ENCODE results near the gene NKPD1.

The NKPD1 gene

GRCh38 chr19:45170146-45171106 is 9.6 kb upstream of the NKPD1 start:
- WGBS, result 82% methylated on average over 20 of the region's 21 CpGs
- H3K79me1 ChIP-seq (replicated peaks; ENCODE audit: low read length, poor library complexity, severe bottlenecking), result peaks cover 11% of the 10 kb centered on the region

GRCh38 chr19:45169602-45170001 is 8.8 kb upstream of the NKPD1 start:
- H3K79me1 ChIP-seq (replicated peaks; ENCODE audit: low read length, poor library complexity, severe bottlenecking), result peaks cover 10% of the 10 kb centered on the region
- no peak overlapping the region for H2AK5ac ChIP-seq (ENCODE audit: low read length, severe bottlenecking)
- H3K4ac ChIP-seq (ENCODE audit: low read depth in 1 of 2, low read length in 2 of 2), result no peak overlapping the region
- no peak overlapping the region for H3K27ac ChIP-seq (ENCODE audit: low read length, poor library complexity, severe bottlenecking)
- H3K14ac ChIP-seq (ENCODE audit: low read length in 2 of 2), result no peak overlapping the region
- no peak overlapping the region for H2BK12ac ChIP-seq (ENCODE audit: low read length in 2 of 2)
- H3K4me1 ChIP-seq (ENCODE audit: control insufficient read depth, insufficient read depth, low read depth, low read length), result peaks cover 20% of the 10 kb centered on the region
- H2BK120ac ChIP-seq (ENCODE audit: low read depth, low read length), result no peak overlapping the region
- H3K27me3 ChIP-seq (ENCODE audit: control insufficient read depth in 1 of 2, insufficient read depth in 1 of 2, low read length in 2 of 2), result no peaks in the 10 kb centered on the region
- H3K36me3 ChIP-seq (ENCODE audit: control insufficient read depth in 1 of 2, insufficient read depth in 2 of 2, low read depth in 1 of 2, low read length in 2 of 2), result peaks cover 0 to 7% of the 10 kb centered on the region in 2 experiments
- H3K9me3 ChIP-seq (ENCODE audit: control insufficient read depth, low read length), result no peaks in the 10 kb centered on the region
- DNase-seq, result no peak
- WGBS, result 88% methylated on average over 10 of the region's 10 CpGs
- no peak overlapping the region for H2BK15ac ChIP-seq (ENCODE audit: low read depth, poor library complexity, severe bottlenecking)
- no peak overlapping the region for H2AFZ ChIP-seq (ENCODE audit: low read depth, low read length)
- no peak overlapping the region for H3K23ac ChIP-seq (ENCODE audit: low read length in 2 of 2)
- H4K8ac ChIP-seq (ENCODE audit: low read length), result no peak overlapping the region
- no peak overlapping the region for H3K9ac ChIP-seq (ENCODE audit: low read length)
- no peak overlapping the region for H4K91ac ChIP-seq (ENCODE audit: low read length)
- H3K4me2 ChIP-seq (ENCODE audit: low read length, poor library complexity, severe bottlenecking), result no peak overlapping the region
- H3K18ac ChIP-seq (ENCODE audit: low read depth in 1 of 2, low read length in 2 of 2), result no peak overlapping the region
- no peak overlapping the region for H3K4me3 ChIP-seq (ENCODE audit: insufficient read depth in 1 of 2, low read depth in 1 of 2, low read length in 2 of 2)
- no peak overlapping the region for H2BK5ac ChIP-seq (ENCODE audit: low read depth, low read length, poor library complexity, severe bottlenecking)

More at GRCh38 chr19:45170146-45171106, 9.6 kb upstream of the NKPD1 start:
- Histone ChIP-seq H3K14ac (ENCODE audit: low read length in 2 of 2) (no peak overlapping the region), H2AFZ (ENCODE audit: low read depth, low read length) (no peak overlapping the region), H3K9me3 (ENCODE audit: control insufficient read depth, low read length) (no peaks in the 10 kb centered on the region), H2AK5ac (ENCODE audit: low read length, severe bottlenecking) (no peak overlapping the region), H2BK120ac (ENCODE audit: low read depth, low read length) (no peak overlapping the region), H4K8ac (ENCODE audit: low read length) (no peak overlapping the region), H2BK12ac (ENCODE audit: low read length in 2 of 2) (no peak overlapping the region), H3K9ac (ENCODE audit: low read length) (no peak overlapping the region), H3K23ac (ENCODE audit: low read length in 2 of 2) (peak overlapping the region in 1 of 2 experiments; percentile 14), H3K4me1 (ENCODE audit: control insufficient read depth, insufficient read depth, low read depth, low read length) (peaks cover 16% of the 10 kb centered on the region), H3K4ac (ENCODE audit: low read depth in 1 of 2, low read length in 2 of 2) (no peak overlapping the region), H3K4me2 (ENCODE audit: low read length, poor library complexity, severe bottlenecking) (no peak overlapping the region), H3K27ac (ENCODE audit: low read length, poor library complexity, severe bottlenecking) (no peak overlapping the region), H3K36me3 (ENCODE audit: control insufficient read depth in 1 of 2, insufficient read depth in 2 of 2, low read depth in 1 of 2, low read length in 2 of 2) (peaks cover 0 to 7% of the 10 kb centered on the region in 2 experiments), H3K4me3 (ENCODE audit: insufficient read depth in 1 of 2, low read depth in 1 of 2, low read length in 2 of 2) (no peak overlapping the region), H2BK5ac (ENCODE audit: low read depth, low read length, poor library complexity, severe bottlenecking) (no peak overlapping the region), H3K27me3 (ENCODE audit: control insufficient read depth in 1 of 2, insufficient read depth in 1 of 2, low read length in 2 of 2) (no peaks in the 10 kb centered on the region), H4K91ac (ENCODE audit: low read length) (no peak overlapping the region), H3K18ac (ENCODE audit: low read depth in 1 of 2, low read length in 2 of 2) (no peak overlapping the region), H2BK15ac (ENCODE audit: low read depth, poor library complexity, severe bottlenecking) (no peak overlapping the region)
- DNase-seq, result no peak

- H3K4me3 ChIP-seq (ENCODE audit: insufficient read depth in 1 of 2, low read depth in 1 of 2, low read length in 2 of 2), result no peak overlapping the region
- H3K14ac ChIP-seq (ENCODE audit: low read length in 2 of 2), result no peak overlapping the region
- H3K9me3 ChIP-seq (ENCODE audit: control insufficient read depth, low read length), result no peaks in the 10 kb centered on the region
- peaks cover under 1% of the 10 kb centered on the region in 2 experiments for H3K27me3 ChIP-seq (ENCODE audit: control insufficient read depth in 1 of 2, insufficient read depth in 1 of 2, low read length in 2 of 2)
- H2AK5ac ChIP-seq (ENCODE audit: low read length, severe bottlenecking), result no peak overlapping the region
- H4K8ac ChIP-seq (ENCODE audit: low read length), result no peak overlapping the region
- WGBS, result 94% methylated on average over 16 of the region's 16 CpGs
- H2BK120ac ChIP-seq (ENCODE audit: low read depth, low read length), result no peak overlapping the region
- DNase-seq, result no peak
- H3K23ac ChIP-seq (ENCODE audit: low read length in 2 of 2), result no peak overlapping the region
- no peak overlapping the region for H2BK12ac ChIP-seq (ENCODE audit: low read length in 2 of 2)
- no peak overlapping the region for H3K4me2 ChIP-seq (ENCODE audit: low read length, poor library complexity, severe bottlenecking)
- H3K27ac ChIP-seq (ENCODE audit: low read length, poor library complexity, severe bottlenecking), result no peak overlapping the region
- H3K18ac ChIP-seq (ENCODE audit: low read depth in 1 of 2, low read length in 2 of 2), result no peak overlapping the region
- no peak overlapping the region for H2AFZ ChIP-seq (ENCODE audit: low read depth, low read length)
- no peak overlapping the region for H3K9ac ChIP-seq (ENCODE audit: low read length)
- H3K79me1 ChIP-seq (replicated peaks; ENCODE audit: low read length, poor library complexity, severe bottlenecking), result peaks cover 10% of the 10 kb centered on the region
- H2BK5ac ChIP-seq (ENCODE audit: low read depth, low read length, poor library complexity, severe bottlenecking), result no peak overlapping the region
- H3K36me3 ChIP-seq (ENCODE audit: control insufficient read depth in 1 of 2, insufficient read depth in 2 of 2, low read depth in 1 of 2, low read length in 2 of 2), result peaks cover 0 to 7% of the 10 kb centered on the region in 2 experiments
- no peak overlapping the region for H3K4ac ChIP-seq (ENCODE audit: low read depth in 1 of 2, low read length in 2 of 2)
- H4K91ac ChIP-seq (ENCODE audit: low read length), result no peak overlapping the region
- H3K4me1 ChIP-seq (ENCODE audit: control insufficient read depth, insufficient read depth, low read depth, low read length), result peaks cover 17% of the 10 kb centered on the region
- no peak overlapping the region for H2BK15ac ChIP-seq (ENCODE audit: low read depth, poor library complexity, severe bottlenecking)
These were observed 8.1 kb upstream of the NKPD1 start for GRCh38 chr19:45168767-45169351.

DNA sequence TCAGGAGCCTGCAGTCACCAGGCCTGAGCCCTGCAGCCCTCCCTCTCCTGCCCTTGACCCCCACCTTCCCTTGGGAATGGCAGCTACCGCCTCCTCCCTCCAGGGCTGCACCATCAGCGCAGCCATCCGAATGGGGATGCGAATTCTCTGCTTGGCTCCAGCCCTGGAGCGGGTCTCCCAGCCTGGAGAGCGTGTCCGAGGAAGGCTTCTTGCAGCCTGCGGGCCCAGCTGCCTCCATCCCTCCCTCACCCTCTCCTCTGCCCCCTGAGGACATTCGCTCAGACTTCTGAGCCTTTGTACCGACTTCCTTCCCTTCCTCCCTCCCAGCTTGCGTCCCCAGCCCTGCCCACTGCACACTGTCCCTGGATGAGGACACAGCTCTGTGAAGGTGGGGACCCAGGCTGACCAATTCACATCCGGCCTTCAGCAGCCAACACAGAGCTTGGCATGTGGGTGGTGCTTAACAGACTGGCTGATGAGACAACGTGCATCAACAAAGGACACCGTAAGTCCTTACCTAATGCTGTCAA is 6.0 kb upstream of the NKPD1 start:
- no peak overlapping the region for H2BK5ac ChIP-seq (ENCODE audit: low read depth, low read length, poor library complexity, severe bottlenecking)
- 60% methylated on average over 14 of the region's 14 CpGs for WGBS

More for the DNA sequence above, 6.0 kb upstream of the NKPD1 start:
- H3K9me3 ChIP-seq (ENCODE audit: control insufficient read depth, low read length), result no peaks in the 10 kb centered on the region
- no peak overlapping the region for H2BK15ac ChIP-seq (ENCODE audit: low read depth, poor library complexity, severe bottlenecking)
- no peak for DNase-seq
- H3K4me3 ChIP-seq (ENCODE audit: insufficient read depth in 1 of 2, low read depth in 1 of 2, low read length in 2 of 2), result no peak overlapping the region
- H2AK5ac ChIP-seq (ENCODE audit: low read length, severe bottlenecking), result no peak overlapping the region
- H3K79me1 ChIP-seq (replicated peaks; ENCODE audit: low read length, poor library complexity, severe bottlenecking), result peaks cover 6% of the 10 kb centered on the region
- peaks cover 14% of the 10 kb centered on the region in 2 experiments for H3K27me3 ChIP-seq (ENCODE audit: control insufficient read depth in 1 of 2, insufficient read depth in 1 of 2, low read length in 2 of 2)
- H3K27ac ChIP-seq (ENCODE audit: low read length, poor library complexity, severe bottlenecking), result no peak overlapping the region
- H3K36me3 ChIP-seq (ENCODE audit: control insufficient read depth in 1 of 2, insufficient read depth in 2 of 2, low read depth in 1 of 2, low read length in 2 of 2), result peaks cover 0 to 7% of the 10 kb centered on the region in 2 experiments
- H3K9ac ChIP-seq (ENCODE audit: low read length), result no peak overlapping the region
- H3K23ac ChIP-seq (ENCODE audit: low read length in 2 of 2), result no peak overlapping the region
- H4K8ac ChIP-seq (ENCODE audit: low read length), result no peak overlapping the region
- H3K18ac ChIP-seq (ENCODE audit: low read depth in 1 of 2, low read length in 2 of 2), result no peak overlapping the region
- no peak overlapping the region for H2BK120ac ChIP-seq (ENCODE audit: low read depth, low read length)
- H3K14ac ChIP-seq (ENCODE audit: low read length in 2 of 2), result no peak overlapping the region
- no peak overlapping the region for H3K4me2 ChIP-seq (ENCODE audit: low read length, poor library complexity, severe bottlenecking)
- H2AFZ ChIP-seq (ENCODE audit: low read depth, low read length), result no peak overlapping the region
- no peak overlapping the region for H2BK12ac ChIP-seq (ENCODE audit: low read length in 2 of 2)
- no peak overlapping the region for H3K4ac ChIP-seq (ENCODE audit: low read depth in 1 of 2, low read length in 2 of 2)
- no peak overlapping the region for H4K91ac ChIP-seq (ENCODE audit: low read length)
- peaks cover 13% of the 10 kb centered on the region for H3K4me1 ChIP-seq (ENCODE audit: control insufficient read depth, insufficient read depth, low read depth, low read length)
